ENCODE measurements around the gene RNASE12. TPM values are rescaled to one million over a fixed set of nuclear protein-coding genes. Genes with fewer than 3 reads are reported as not detected.
"Not testable (repeated sequence)": the region's sequence is repeated elsewhere in the genome, so short reads cannot be mapped to it uniquely, and the experiment has no call there.

RNASE12 gene
- total RNA-seq, 1 donor from 2014 or later = not detected

DNA sequence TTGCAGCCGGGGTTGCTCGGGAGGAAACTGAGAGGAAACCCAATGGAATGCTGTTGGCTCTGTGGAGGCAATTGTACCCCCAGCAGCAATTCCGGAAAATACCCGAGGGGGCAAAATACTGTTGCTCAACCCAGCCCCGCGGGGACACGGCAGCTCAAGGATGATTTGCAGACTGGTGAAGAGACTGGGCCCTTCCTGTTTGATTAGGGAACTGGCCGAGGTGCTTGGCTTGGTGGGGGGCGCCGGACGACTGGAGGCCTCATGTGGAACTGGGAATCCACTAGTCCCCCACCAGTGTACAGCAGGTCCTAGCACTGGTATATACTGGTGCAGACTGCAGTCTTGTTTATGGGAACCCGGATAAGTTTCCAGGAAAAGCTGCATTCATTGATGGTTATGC, 10.3 kb upstream of the RNASE12 start:
- H3K27ac ChIP-seq = no peak overlapping the region
- H3K4me3 ChIP-seq = no peak overlapping the region
- H3K9me3 ChIP-seq = no peaks in the 10 kb centered on the region
- no peaks in the 10 kb centered on the region for H3K27me3 ChIP-seq (ENCODE audit: low read depth)
- no peaks in the 10 kb centered on the region for H3K36me3 ChIP-seq
- intact Hi-C loops (cut with DNase I) = no loop called here
- no peaks in the 10 kb centered on the region for H3K4me1 ChIP-seq
- TF ChIP-seq, protein P1, sequence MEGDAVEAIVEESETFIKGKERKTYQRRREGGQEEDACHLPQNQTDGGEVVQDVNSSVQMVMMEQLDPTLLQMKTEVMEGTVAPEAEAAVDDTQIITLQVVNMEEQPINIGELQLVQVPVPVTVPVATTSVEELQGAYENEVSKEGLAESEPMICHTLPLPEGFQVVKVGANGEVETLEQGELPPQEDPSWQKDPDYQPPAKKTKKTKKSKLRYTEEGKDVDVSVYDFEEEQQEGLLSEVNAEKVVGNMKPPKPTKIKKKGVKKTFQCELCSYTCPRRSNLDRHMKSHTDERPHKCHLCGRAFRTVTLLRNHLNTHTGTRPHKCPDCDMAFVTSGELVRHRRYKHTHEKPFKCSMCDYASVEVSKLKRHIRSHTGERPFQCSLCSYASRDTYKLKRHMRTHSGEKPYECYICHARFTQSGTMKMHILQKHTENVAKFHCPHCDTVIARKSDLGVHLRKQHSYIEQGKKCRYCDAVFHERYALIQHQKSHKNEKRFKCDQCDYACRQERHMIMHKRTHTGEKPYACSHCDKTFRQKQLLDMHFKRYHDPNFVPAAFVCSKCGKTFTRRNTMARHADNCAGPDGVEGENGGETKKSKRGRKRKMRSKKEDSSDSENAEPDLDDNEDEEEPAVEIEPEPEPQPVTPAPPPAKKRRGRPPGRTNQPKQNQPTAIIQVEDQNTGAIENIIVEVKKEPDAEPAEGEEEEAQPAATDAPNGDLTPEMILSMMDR (IDR thresholded peaks at IDR 0.05) = no peak
- ATAC-seq (no peak), DNase-seq (no peak)

DNA sequence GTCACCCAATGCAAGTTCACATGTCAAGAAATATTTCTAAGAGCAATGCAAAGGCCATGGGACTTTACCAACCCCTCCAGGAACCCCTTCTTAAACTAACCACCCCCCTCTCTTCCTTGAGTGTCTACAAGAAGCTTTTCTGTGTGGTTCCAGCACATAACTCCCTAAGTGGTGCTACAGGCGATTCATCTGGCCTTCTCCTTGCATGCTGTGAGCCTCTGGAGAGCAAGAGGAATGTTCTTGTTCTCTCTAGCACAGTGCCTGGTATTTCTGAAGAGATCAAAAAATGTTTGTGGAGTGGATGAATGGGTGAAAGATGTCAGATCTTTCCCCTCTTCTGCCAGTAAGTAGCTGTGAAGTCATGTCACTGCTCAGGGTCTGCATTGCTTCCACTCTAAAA, 5.9 kb upstream of the RNASE12 start:
- no peak overlapping the region for H3K27ac ChIP-seq
- no peaks in the 10 kb centered on the region for H3K36me3 ChIP-seq
- TF ChIP-seq, protein P1 (IDR thresholded peaks at IDR 0.05) = no peak
- H3K9me3 ChIP-seq = no peaks in the 10 kb centered on the region
- H3K4me1 ChIP-seq = no peaks in the 10 kb centered on the region
- H3K27me3 ChIP-seq (ENCODE audit: low read depth) = no peaks in the 10 kb centered on the region
- H3K4me3 ChIP-seq = no peak overlapping the region
- DNase-seq = no peak
- intact Hi-C loops (cut with DNase I) = no loop called here
- ATAC-seq = peak; percentile 76 to 77

DNA sequence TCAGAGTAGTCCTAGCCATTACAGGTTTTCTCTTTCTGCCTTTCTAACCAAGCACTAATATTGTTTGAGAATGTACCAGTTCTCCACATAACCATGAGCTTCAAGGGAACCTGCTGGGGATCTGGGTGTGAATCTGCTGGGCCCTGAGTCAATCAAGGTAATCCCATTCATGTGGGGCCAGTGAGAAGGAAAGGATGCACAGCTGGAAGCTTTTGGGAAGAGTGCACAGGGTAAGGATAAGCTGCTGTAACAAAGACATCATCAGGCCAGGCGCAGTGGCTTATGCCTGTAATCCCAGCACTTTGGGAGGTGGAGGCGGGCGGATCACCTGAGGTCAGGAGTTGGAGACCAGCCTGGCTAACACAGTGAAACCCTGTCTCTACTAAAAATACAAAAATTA, 4.5 kb upstream of the RNASE12 start:
- DNase-seq; H3K9me3 ChIP-seq; ATAC-seq; H3K4me1 ChIP-seq; intact Hi-C loops (cut with DNase I); H3K4me3 ChIP-seq; H3K27me3 ChIP-seq (ENCODE audit: low read depth); H3K27ac ChIP-seq; H3K36me3 ChIP-seq: not testable (repeated sequence)

DNA sequence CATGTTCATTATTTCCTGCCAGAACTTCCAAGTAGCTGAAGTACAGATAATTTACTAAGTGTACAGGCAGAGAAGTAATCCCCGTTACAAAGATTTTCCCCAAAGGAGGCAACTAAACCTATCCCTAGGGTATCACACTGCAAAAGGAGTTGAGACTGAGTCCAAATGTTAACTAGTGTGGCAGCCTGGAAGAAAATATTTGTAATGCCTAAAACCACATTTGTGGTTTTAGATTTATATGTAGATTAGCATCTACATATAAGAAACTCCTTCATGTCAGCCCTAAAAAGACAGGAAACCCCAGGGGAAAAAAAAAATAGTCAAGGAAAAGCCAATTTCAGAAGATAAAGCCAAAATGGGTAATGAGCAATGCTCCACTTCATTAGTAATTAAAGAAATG, 1.4 kb upstream of the RNASE12 start:
- intact Hi-C loops (cut with DNase I) = no loop called here
- TF ChIP-seq, protein P1 (IDR thresholded peaks at IDR 0.05) = no peak
- ATAC-seq = no peak
- no peak overlapping the region for H3K4me3 ChIP-seq
- no peak for DNase-seq
- H3K27ac ChIP-seq = no peak overlapping the region
- H3K27me3 ChIP-seq (ENCODE audit: low read depth) = peaks cover 1% of the 10 kb centered on the region
- no peaks in the 10 kb centered on the region for H3K4me1 ChIP-seq
- H3K36me3 ChIP-seq = no peaks in the 10 kb centered on the region
- no peaks in the 10 kb centered on the region for H3K9me3 ChIP-seq

DNA sequence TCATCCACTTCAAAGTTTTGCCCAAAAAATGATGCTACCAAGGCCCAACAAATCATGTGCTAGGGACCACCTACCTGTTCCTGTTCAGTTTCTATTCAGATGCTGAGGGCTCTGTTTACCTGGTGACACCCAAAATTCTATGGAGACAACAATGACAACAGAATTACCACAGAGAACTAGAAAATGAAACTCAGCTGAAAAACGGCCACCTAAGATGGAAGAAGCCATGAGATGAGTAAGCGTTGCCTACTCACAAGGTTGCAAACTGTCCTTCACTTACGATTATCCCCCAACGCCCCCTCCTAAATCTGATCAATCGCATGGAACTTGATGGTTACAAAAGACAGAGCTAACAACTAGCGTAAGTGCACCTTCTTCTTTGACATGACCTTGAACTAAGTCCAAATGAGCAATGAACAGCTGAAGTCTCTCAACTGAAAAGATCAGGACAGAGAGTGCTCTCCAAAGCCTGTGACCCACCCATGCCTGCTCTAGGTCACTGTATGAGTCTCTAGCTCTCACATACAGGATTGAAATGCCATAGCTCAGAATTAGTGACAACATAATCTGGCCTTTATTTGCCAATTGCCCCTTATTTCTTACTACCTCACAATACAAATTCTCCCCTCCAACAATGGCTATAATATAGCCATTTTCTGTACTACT, 3.6 kb downstream of the RNASE12 start, which contains the start of gene RNASE11:
TSS of gene RNASE11 (minus strand) at position 513 of the 666 bp plus-strand sequence.
- Histone ChIP-seq H3K36me3 (no peaks in the 10 kb centered on the region), H3K9me3 (no peaks in the 10 kb centered on the region), H3K27ac (no peak within 1 kb of the TSS), H3K4me3 (no peak within 1 kb of the TSS), H3K4me1 (no peaks in the 10 kb centered on the region), H3K27me3 (ENCODE audit: low read depth) (peaks cover 3% of the 10 kb centered on the region)
- DNase-seq (no peak), ATAC-seq (no peak)
- TF ChIP-seq, protein P1 (IDR thresholded peaks at IDR 0.05) = no peak
- intact Hi-C loops (cut with DNase I) = no loop called here

DNA sequence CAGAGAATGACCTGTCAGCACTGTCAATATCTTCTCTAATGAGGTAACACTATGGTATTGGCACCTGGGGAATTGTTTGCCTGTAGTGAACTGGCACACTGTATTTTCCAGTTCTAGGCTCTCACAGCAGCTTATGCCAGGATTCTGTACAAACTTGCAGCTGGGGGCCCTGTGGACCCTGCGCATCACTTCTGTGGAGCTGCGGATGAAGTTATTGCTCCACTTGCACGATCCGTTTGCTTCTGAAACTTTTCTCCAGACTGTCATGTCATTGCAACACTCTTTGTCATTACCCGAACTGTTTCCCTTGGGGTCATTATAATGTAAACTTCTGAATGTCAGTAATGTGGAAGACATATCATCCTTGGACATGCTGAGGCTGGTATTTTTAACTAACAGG, 7.3 kb downstream of the RNASE12 start:
- intact Hi-C loops (cut with DNase I) = no loop called here
- Histone ChIP-seq H3K27me3 (ENCODE audit: low read depth) (peaks cover 3% of the 10 kb centered on the region), H3K9me3 (no peaks in the 10 kb centered on the region), H3K36me3 (no peaks in the 10 kb centered on the region), H3K4me3 (no peak overlapping the region), H3K27ac (no peak overlapping the region), H3K4me1 (no peaks in the 10 kb centered on the region)
- TF ChIP-seq, protein P1 (IDR thresholded peaks at IDR 0.05) = no peak
- ATAC-seq (no peak), DNase-seq (no peak)

All from lower lobe of right lung (tissue), 2 donors.